Measurements from ENCODE around the gene RTN4IP1. TPM values are rescaled to one million over a fixed set of nuclear protein-coding genes. Genes with fewer than 3 reads are reported as not detected.

RTN4IP1 gene
- total and polyA plus RNA-seq, 10 of the 15 experiments (the other 5 are each of a cell fraction or from before 2014, with no cell fraction given): 8.2 to 17.0 (median 9.8) TPM

GRCh38 chr6:106637051-106637716 lies 7.9 kb upstream of the RTN4IP1 start:
- BruUV-seq (replicated peaks): no TSS peak
- Histone ChIP-seq H3K4me3 (peak overlapping the region; percentile 54), H3K4me2 (ENCODE audit: control insufficient read depth, insufficient read depth) (peak overlapping the region; percentile 100), H2AFZ (ENCODE audit: control insufficient read depth, low read depth, low read length) (peak overlapping the region; percentile 46), H3K9ac (ENCODE audit: control insufficient read depth, insufficient read depth, low read length) (peak overlapping the region; percentile 52), H3K9me3 (replicated peaks; ENCODE audit: control insufficient read depth, insufficient read depth, low read length) (no peaks in the 10 kb centered on the region), H3K27me3 (replicated peaks in 1 of 2; ENCODE audit: control insufficient read depth in 2 of 2, insufficient read depth in 2 of 2, low read length in 1 of 2) (no peaks in the 10 kb centered on the region), H3K36me3 (ENCODE audit: control insufficient read depth in 2 of 2, insufficient read depth in 2 of 2, low read length in 1 of 2) (peaks cover 0 to 3% of the 10 kb centered on the region in 2 experiments; a peak in 1 of 4 replicates), H3K79me2 (ENCODE audit: control insufficient read depth, insufficient read depth, low read length) (peaks cover 68% of the 10 kb centered on the region), H3K27ac (ENCODE audit: control insufficient read depth, insufficient read depth) (peak overlapping the region; percentile 87), H4K20me1 (ENCODE audit: control insufficient read depth, insufficient read depth) (no peaks in the 10 kb centered on the region), H3K4me1 (ENCODE audit: control insufficient read depth, insufficient read depth, low read length) (peaks cover 49% of the 10 kb centered on the region)
- peak; percentile 61 for FAIRE-seq
- ATAC-seq: peak; percentile 61
- TF ChIP-seq CEBPB (IDR thresholded peaks at IDR 0.05; ENCODE audit: borderline replicate concordance in 1 of 2, low read depth in 2 of 2, low read length in 2 of 2) (no peak), PML (IDR thresholded peaks at IDR 0.05; ENCODE audit: low read length) (no peak), POLR2AphosphoS5 (IDR thresholded peaks at IDR 0.05; ENCODE audit: low read length) (no peak), ATF3 (IDR thresholded peaks at IDR 0.05; ENCODE audit: borderline replicate concordance, extremely low read depth, low read depth, low read length) (no peak)
- ChIA-PET CTCF (interaction anchor here (0.5 to 4.2 kb wide), 5 partner anchors 9 to 330 kb away, joined by 3 to 19 read pairs (median 6); partner anchors contain the start of genes QRSL1 and RTN4IP1), POLR2A (interaction anchor here (1.1 to 2.2 kb wide), 2 partner anchors 10 to 66 kb away, joined by 3 to 10 read pairs; no protein-coding TSS in a partner anchor), SMC1A (ENCODE audit: uncharacterized antibody, unreplicated experiment) (interaction anchor here (0.7 to 3.9 kb wide), 13 partner anchors 9 to 208 kb away, joined by 3 to 25 read pairs (median 4); partner anchors contain the start of genes QRSL1 and RTN4IP1), RAD21 (ENCODE audit: unreplicated experiment) (interaction anchor here (0.9 to 2.1 kb wide), 10 partner anchors 9 to 230 kb away, joined by 3 to 6 read pairs (median 4); no protein-coding TSS in a partner anchor)
- in situ Hi-C loops (cut with MboI): no loop called here
- intact Hi-C loops (cut with micrococcal nuclease; ENCODE audit: unreplicated experiment): loop anchor here (5.0 kb wide), 1 partner anchor 65 kb away; no protein-coding TSS in a partner anchor
- DNase-seq (ENCODE audit: low read depth, low spot score): no peak
- WGBS (ENCODE audit: insufficient coverage, insufficient replicate concordance, low lambda C conversion rate, missing lambda C conversion rate): 8% methylated on average over 7 of the region's 7 CpGs

Data from GM12878 (cell line).